Natural killer cell (primary cell): Measurements from ENCODE around the gene ANGPTL4. TPM values are rescaled to one million over a fixed set of nuclear protein-coding genes. Genes with fewer than 3 reads are reported as not detected.
A peak's percentile ranks its signal among the peaks of the same experiment; 100 is the strongest.
"Not testable (repeated sequence)": the region's sequence is repeated elsewhere in the genome, so short reads cannot be mapped to it uniquely, and the experiment has no call there.

Experiments
- ATAC-seq, 3 donors: fragments of 150-1000 bp in 2 of 3; fragments of 200-7000 bp in 1 of 3; cut with Tn5 transposase; 1 replicate in 1 of 3; 2 replicates in 2 of 3; pipeline ENCODE4 v1.10.0; 2021; ENCODE audit warnings: mild to moderate bottlenecking in 2 of 3, moderate library complexity in 2 of 3
- DNase-seq, 2 donors: peaks; one replicate each; pipeline versions ENCODE4 v3.0.0 to v3.0.0-alpha.2; 2013 to 2021; ENCODE audit warnings: mixed read lengths in 1 of 2
- H3K27ac ChIP-seq: one replicate; pipeline ENCODE4 v1.5.1; 2013; ENCODE audit warnings: mild to moderate bottlenecking, low read length
- H3K27me3 ChIP-seq: one replicate; pipeline ENCODE4 v1.6.1; 2013; ENCODE audit warnings: low read length; ENCODE audit not compliant: control insufficient read depth, insufficient read depth
- H3K36me3 ChIP-seq: one replicate; pipeline ENCODE4 v1.6.1; 2013; ENCODE audit warnings: low read length; ENCODE audit not compliant: control insufficient read depth, insufficient read depth
- H3K4me1 ChIP-seq: one replicate; pipeline ENCODE4 v1.6.1; 2013; ENCODE audit warnings: low read length; ENCODE audit not compliant: control insufficient read depth, insufficient read depth
- H3K4me3 ChIP-seq: one replicate; pipeline ENCODE4 v1.5.1; 2013; ENCODE audit warnings: low read length
- H3K9me3 ChIP-seq: one replicate; pipeline ENCODE4 v1.6.1; 2013; ENCODE audit warnings: low read length; ENCODE audit not compliant: control insufficient read depth, insufficient read depth
- H3K27ac Mint-ChIP-seq, 2 donors: one replicate each; pipeline ENCODE4 v1.8.0; 2022; ENCODE audit warnings: mild to moderate bottlenecking in 2 of 2, mixed read lengths in 2 of 2, moderate library complexity in 1 of 2
- H3K27me3 Mint-ChIP-seq, 2 donors: one replicate each; pipeline ENCODE4 v1.8.0; 2022; ENCODE audit warnings: low read depth in 2 of 2, mixed read lengths in 2 of 2
- H3K36me3 Mint-ChIP-seq: one replicate; pipeline ENCODE4 v1.8.0; 2022; ENCODE audit warnings: mixed read lengths
- H3K4me1 Mint-ChIP-seq, 2 donors: one replicate each; pipeline ENCODE4 v1.8.0; 2022; ENCODE audit warnings: mixed read lengths in 2 of 2
- H3K4me3 Mint-ChIP-seq: one replicate; pipeline ENCODE4 v1.8.0; 2022; ENCODE audit warnings: mild to moderate bottlenecking, moderate library complexity, mixed read lengths
- H3K9me3 Mint-ChIP-seq, 2 donors: one replicate each; pipeline ENCODE4 v1.8.0; 2022; ENCODE audit warnings: mixed read lengths in 2 of 2
- CTCF ChIP-seq: fragments of 200-600 bp; IDR thresholded peaks from one replicate; pipeline ENCODE4 v1.8.0; 2022; ENCODE audit warnings: antibody characterized with exemption
- WGBS: methylation state at CpG from one replicate; pipeline ENCODE4 v1.1.7; 2013; ENCODE audit warnings: missing lambda C conversion rate; ENCODE audit not compliant: insufficient coverage; 5-methylcytosine and 5-hydroxymethylcytosine counted together
- intact Hi-C: fragments of 100-400 bp; cut with micrococcal nuclease; formaldehyde crosslinking; loops from one replicate; pipeline ENCODE4 v1.14.2; 2022
- total RNA-seq, 4 donors: library from RNA; stranded (reverse); fragments of 120-200 nt in 1 of 4; gene quantifications; one replicate each; pipeline versions ENCODE4 v1.2.3 to v1.2.4, GENCODE V29; 2013 to 2022

The ANGPTL4 gene
- total RNA-seq, 3 donors from 2014 or later (not counting 1 experiment from before 2014, with no cell fraction given), result not detected

GRCh38 chr19:8404391-8405151, 40.6 kb downstream of the ANGPTL4 start:
- WGBS, result 97% methylated on average over 18 of the region's 18 CpGs
- TF ChIP-seq CTCF, result no peak

GRCh38 chr19:8410718-8411117, 46.8 kb downstream of the ANGPTL4 start:
- WGBS, result 91% methylated on average over 13 of the region's 13 CpGs
- not testable (repeated sequence) for H3K27ac ChIP-seq, H3K4me1 ChIP-seq, H3K4me3 ChIP-seq, DNase-seq, H3K4me1 Mint-ChIP-seq, H3K36me3 ChIP-seq, H3K9me3 Mint-ChIP-seq, H3K27ac Mint-ChIP-seq, H3K27me3 ChIP-seq, H3K4me3 Mint-ChIP-seq, ATAC-seq, H3K36me3 Mint-ChIP-seq, H3K27me3 Mint-ChIP-seq, H3K9me3 ChIP-seq
- intact Hi-C loops, result loop anchor here (5.0 to 10.0 kb wide), 2 partner anchors 104 to 182 kb away; partner anchors contain the start of gene ZNF414

More at GRCh38 chr19:8404391-8405151, 40.6 kb downstream of the ANGPTL4 start:
- Histone ChIP-seq H3K9me3 (no peaks in the 10 kb centered on the region), H3K36me3 (peaks cover 38% of the 10 kb centered on the region), H3K27ac (no peak overlapping the region), H3K27me3 (no peaks in the 10 kb centered on the region), H3K4me3 (no peak overlapping the region), H3K4me1 (no peaks in the 10 kb centered on the region)
- DNase-seq, result no peak
- Mint-ChIP-seq H3K27ac (no peak overlapping the region), H3K9me3 (no peaks in the 10 kb centered on the region), H3K4me3 (no peak overlapping the region), H3K36me3 (no peaks in the 10 kb centered on the region), H3K27me3 (no peaks in the 10 kb centered on the region), H3K4me1 (peaks cover 0 to 4% of the 10 kb centered on the region in 2 donors)
- intact Hi-C loops, result no loop called here
- no peak for ATAC-seq

- Mint-ChIP-seq H3K36me3 (no peaks in the 10 kb centered on the region), H3K27me3 (no peaks in the 10 kb centered on the region), H3K27ac (no peak within 1 kb of the TSS), H3K9me3 (no peaks in the 10 kb centered on the region), H3K4me3 (peak within 1 kb of the TSS; percentile 63), H3K4me1 (peaks cover 4 to 5% of the 10 kb centered on the region in 2 donors)
- Histone ChIP-seq H3K36me3 (no peaks in the 10 kb centered on the region), H3K4me3 (peak within 1 kb of the TSS; percentile 47), H3K27me3 (no peaks in the 10 kb centered on the region), H3K27ac (no peak within 1 kb of the TSS), H3K9me3 (no peaks in the 10 kb centered on the region), H3K4me1 (peaks cover 10% of the 10 kb centered on the region)
- intact Hi-C loops, result loop anchor here (1.0 to 10.0 kb wide), 5 partner anchors 23 to 179 kb away; partner anchors contain the start of genes HNRNPM, MYO1F, RAB11B and ZNF414
- 6% methylated on average over 89 of the region's 89 CpGs for WGBS
- DNase-seq (peak; percentile 96 to 98), ATAC-seq (peak; percentile 98 to 100 (median 99))
- TF ChIP-seq CTCF, result peak; percentile 63
Measured at GRCh38 chr19:8412783-8413628, 49.1 kb downstream of the ANGPTL4 start, which contains the start of gene MARCHF2. MARCHF2 (plus strand) TSS chr19:8413305; CDS start chr19:8421841, 8,536 bp downstream.

GRCh38 chr19:8413629-8413995, 49.7 kb downstream of the ANGPTL4 start:
- Histone ChIP-seq H3K27ac (no peak overlapping the region), H3K4me1 (peaks cover 10% of the 10 kb centered on the region), H3K9me3 (no peaks in the 10 kb centered on the region), H3K36me3 (no peaks in the 10 kb centered on the region), H3K4me3 (peak overlapping the region; percentile 47), H3K27me3 (no peaks in the 10 kb centered on the region)
- Mint-ChIP-seq H3K27me3 (no peaks in the 10 kb centered on the region), H3K9me3 (no peaks in the 10 kb centered on the region), H3K27ac (no peak overlapping the region), H3K4me3 (peak overlapping the region; percentile 61), H3K36me3 (no peaks in the 10 kb centered on the region), H3K4me1 (peaks cover 4 to 5% of the 10 kb centered on the region in 2 donors)
- ATAC-seq, result no peak
- no peak for TF ChIP-seq CTCF
- peak in 1 of 2 donors; percentile 21 for DNase-seq
- 24% methylated on average over 3 of the region's 3 CpGs for WGBS
- intact Hi-C loops, result loop anchor here (1.0 to 10.0 kb wide), 5 partner anchors 23 to 179 kb away; partner anchors contain the start of genes HNRNPM, MYO1F, RAB11B and ZNF414
